K562 (cell line): ENCODE data around the gene SMOC2. TPM values are rescaled to one million over a fixed set of nuclear protein-coding genes. Genes with fewer than 3 reads are reported as not detected.

Experiments
- ATAC-seq: fragments of 200-7000 bp; cut with Tn5 transposase; 3 replicates; pipeline ENCODE4 v1.9.1; 2020; ENCODE audit warnings: moderate library complexity
- BruUV-seq: library from RNA; stranded (reverse); fragments of 400-500 nt; replicated peaks from 2 replicates; lab custom pipeline; 2021; lab: Mats Ljungman, UMichigan
- CTCF ChIA-PET: fragments of 300-600 bp; formaldehyde crosslinking; extraction: SDS; loops from one replicate; lab custom pipeline; 2021; ENCODE audit warnings: low intra/inter-chr PET ratio; lab: Yijun Ruan, JAX
- POLR2A ChIA-PET: fragments of 300-600, 350-650 bp; sonication (Branson Sonifier 250); formaldehyde crosslinking; extraction: SDS; loops from one replicate; lab custom pipeline; 2021; ENCODE audit warnings: antibody characterized with exemption, inconsistent platforms; lab: Yijun Ruan, JAX
- DNase-seq, 4 experiments: peaks; one replicate each; pipeline versions ENCODE4 v3.0.0 to v3.0.0-alpha.2; 2011 to 2018; ENCODE audit warnings: low spot score in 3 of 4, mixed read lengths in 3 of 4; ENCODE audit errors: extremely low read depth in 1 of 4
- FAIRE-seq: peaks from 2 replicates; lab custom pipeline; 2011; peaks lifted over from hg19 to GRCh38; lab: Jason Lieb, UNC
- H2AFZ ChIP-seq: 2 replicates; pipeline ENCODE4 v1.6.0; 2011; ENCODE audit warnings: low read depth, low read length, control low read depth, inconsistent platforms
- H3K27ac ChIP-seq: fragments of 200-600 bp; 3 replicates; pipeline ENCODE4 v1.8.0; 2011; ENCODE audit warnings: low read depth, mild to moderate bottlenecking, control low read depth, inconsistent platforms, low read length, moderate library complexity, mixed read lengths; ENCODE audit errors: extremely low read depth
- H3K27me3 ChIP-seq, 2 experiments: fragments of 300-600 bp in 1 of 2; 2 replicates in 1 of 2; 3 replicates in 1 of 2; pipeline versions ENCODE4 v1.6.0 to v1.8.0; 2011; ENCODE audit warnings: inconsistent platforms in 2 of 2, low read length in 2 of 2, mild to moderate bottlenecking in 1 of 2, mixed read lengths in 1 of 2, moderate library complexity in 1 of 2; ENCODE audit not compliant: control insufficient read depth in 2 of 2, insufficient read depth in 2 of 2
- H3K36me3 ChIP-seq: fragments of 300-600 bp; 3 replicates; pipeline ENCODE4 v1.8.0; 2011; ENCODE audit warnings: mild to moderate bottlenecking, low read length, inconsistent platforms; ENCODE audit not compliant: control insufficient read depth, insufficient read depth
- H3K4me1 ChIP-seq, 2 experiments: fragments of 200-600 bp in 1 of 2; replicated peaks in 1 of 2; 2 replicates in 1 of 2; 3 replicates in 1 of 2; pipeline versions ENCODE4 v1.5.1 to v1.8.0; 2011; ENCODE audit warnings: inconsistent platforms in 2 of 2, low read length in 2 of 2, mild to moderate bottlenecking in 1 of 2, mixed read lengths in 1 of 2, moderate library complexity in 1 of 2; ENCODE audit not compliant: control insufficient read depth in 2 of 2, insufficient read depth in 2 of 2
- H3K4me2 ChIP-seq: 2 replicates; pipeline ENCODE4 v1.6.1; 2011; ENCODE audit warnings: low read length, control low read depth, inconsistent platforms, mixed read lengths; ENCODE audit not compliant: insufficient read depth
- H3K4me3 ChIP-seq: fragments of 200-600 bp; sonication (generic), shearing (Covaris generic); 2 replicates; pipeline ENCODE4 v1.5.1; 2016; ENCODE audit warnings: control low read depth, inconsistent platforms
- H3K79me2 ChIP-seq: fragments of 200-600 bp; 3 replicates; pipeline ENCODE4 v1.8.0; 2011; ENCODE audit warnings: low read length, inconsistent platforms; ENCODE audit not compliant: control insufficient read depth, insufficient read depth
- H3K9ac ChIP-seq, 2 experiments: 2 replicates each; pipeline versions ENCODE4 v1.6.0 to v1.6.1; 2011; ENCODE audit warnings: low read depth in 2 of 2, low read length in 2 of 2, control low read depth in 1 of 2, inconsistent platforms in 1 of 2, mild to moderate bottlenecking in 1 of 2, mixed read lengths in 1 of 2; ENCODE audit not compliant: insufficient read depth in 1 of 2
- H3K9me1 ChIP-seq: one replicate; pipeline ENCODE4 v1.6.0; 2011; ENCODE audit warnings: inconsistent platforms, mild to moderate bottlenecking, low read length, moderate library complexity; ENCODE audit not compliant: control insufficient read depth, insufficient read depth
- H3K9me3 ChIP-seq: replicated peaks from 2 replicates; pipeline ENCODE4 v1.5.1; 2011; ENCODE audit warnings: low read depth, low read length, inconsistent platforms; ENCODE audit not compliant: control insufficient read depth, insufficient read depth
- H4K20me1 ChIP-seq: replicated peaks from 2 replicates; pipeline ENCODE4 v1.6.1; 2011; ENCODE audit warnings: low read length, inconsistent platforms, mixed read lengths; ENCODE audit not compliant: control insufficient read depth, insufficient read depth
- GABPB2 ChIP-seq: fragments of 250-450 bp; sonication (Bioruptor Pico); conservative IDR thresholded peaks from 2 replicates; pipeline ENCODE4 v1.5.1; 2021; ENCODE audit warnings: mild to moderate bottlenecking
- NFIC ChIP-seq: fragments of 450-650 bp; IDR thresholded peaks from 2 replicates; pipeline ENCODE4 v1.6.1; 2017; ENCODE audit warnings: mild to moderate bottlenecking, inconsistent platforms
- PYGO2 ChIP-seq: fragments of 450-650 bp; IDR thresholded peaks from 2 replicates; pipeline ENCODE4 v1.6.1; 2016; ENCODE audit warnings: mild to moderate bottlenecking, missing genetic modification characterization, moderate library complexity, missing compliant biosample characterization
- SMARCA4 ChIP-seq: fragments of 450-650 bp; IDR thresholded peaks from 2 replicates; pipeline ENCODE4 v1.6.1; 2016
- SRSF7 ChIP-seq: fragments of 200-400 bp; formaldehyde crosslinking; optimal IDR thresholded peaks from 2 replicates; pipeline ENCODE3; 2017; ENCODE audit warnings: mild to moderate bottlenecking, low read depth, low read length
- TRIM25 ChIP-seq: fragments of 450-650 bp; IDR thresholded peaks from 2 replicates; pipeline ENCODE4 v1.7.0; 2016; ENCODE audit warnings: borderline replicate concordance
- U2AF2 ChIP-seq: fragments of 200-400 bp; formaldehyde crosslinking; optimal IDR thresholded peaks from 2 replicates; pipeline ENCODE3; 2017; ENCODE audit warnings: low read depth, mild to moderate bottlenecking, low read length
- ZNF24 ChIP-seq: fragments of 450-650 bp; IDR thresholded peaks from 2 replicates; pipeline ENCODE4 v1.6.1; 2016
- ZNF282 ChIP-seq: sonication (generic); formaldehyde crosslinking; IDR thresholded peaks from 2 replicates; pipeline ENCODE4 v1.8.1; 2023; ENCODE audit warnings: missing genetic modification reagents
- WGBS: fragments of 100-300 bp; shearing (Covaris generic); methylation state at CpG from one replicate; pipeline ENCODE4 v1.1.6; 2016; ENCODE audit warnings: low coverage, mixed read lengths; ENCODE audit not compliant: insufficient coverage; ENCODE audit errors: missing lambda C conversion rate; 5-methylcytosine and 5-hydroxymethylcytosine counted together
- in situ Hi-C: fragments of 300-500 bp; cut with MboI; formaldehyde crosslinking; loops from 4 replicates; pipeline ENCODE4 v1.15.0; 2018; ENCODE audit warnings: inconsistent platforms, mixed read lengths
- intact Hi-C: fragments of 100-400 bp; cut with micrococcal nuclease; formaldehyde crosslinking; loops from 2 replicates; pipeline ENCODE4 v1.14.2; 2022
- polyA plus RNA-seq, 8 experiments: library from polyadenylated mRNA; depleted of rRNA in 4 of 8; stranded (reverse) in 5 of 8; unstranded in 3 of 8; fragments of >200 nt; fragmentation: Nextera tagmentation in 2 of 8; fragmentation: Illumina TruSeq in 1 of 8; extraction: Ambion mirVana in 2 of 8; extraction: Trizol in 1 of 8; gene quantifications; 2 replicates each; pipeline versions ENCODE4 v1.2.1 to v1.2.3, GENCODE V29; 2011 to 2014; ENCODE audit warnings: inconsistent platforms in 1 of 8, missing spikeins in 1 of 8
- total RNA-seq, 7 experiments: library from RNA; depleted of rRNA in 6 of 7; stranded (reverse); fragments of >200 nt in 6 of 7; fragmentation: Illumina TruSeq in 2 of 7; extraction: Trizol in 2 of 7; gene quantifications; 2 replicates each; pipeline versions ENCODE4 v1.2.1 to v1.2.3, GENCODE V29; 2011 to 2021; ENCODE audit warnings: low replicate concordance in 1 of 7

The SMOC2 gene
- total and polyA plus RNA-seq, 9 of the 15 experiments (the other 6 are each of a cell fraction or from before 2014, with no cell fraction given), result 0.45 to 2.3 (median 1.1) TPM

GRCh38 chr6:168708984-168709383 lies 268.0 kb downstream of the SMOC2 start:
- POLR2A ChIA-PET, result no interaction called here
- TF ChIP-seq SMARCA4, result no peak
- H3K27ac ChIP-seq, result no peak overlapping the region
- peaks cover 29 to 47% of the 10 kb centered on the region in 2 experiments; a peak in 4 of 5 replicates for H3K27me3 ChIP-seq
- H3K9ac ChIP-seq, result no peak overlapping the region
- in situ Hi-C loops (no loop called here), intact Hi-C loops (no loop called here)
- H3K9me3 ChIP-seq, result no peaks in the 10 kb centered on the region
- CTCF ChIA-PET, result no interaction called here
- H3K4me2 ChIP-seq, result no peak overlapping the region
- no peak for ATAC-seq
- WGBS, result 0% methylated on average over 2 of the region's 2 CpGs
- H3K79me2 ChIP-seq, result no peaks in the 10 kb centered on the region
- BruUV-seq, result no TSS peak
- H3K4me3 ChIP-seq, result no peak overlapping the region
- peaks cover 11% of the 10 kb centered on the region; the same call in 1 of the 2 replicates for H4K20me1 ChIP-seq
- H3K36me3 ChIP-seq, result no peaks in the 10 kb centered on the region
- no peak for DNase-seq
- no peak for FAIRE-seq
- H2AFZ ChIP-seq, result no peak overlapping the region
- no peaks in the 10 kb centered on the region for H3K4me1 ChIP-seq
- no peaks in the 10 kb centered on the region for H3K9me1 ChIP-seq

GRCh38 chr6:168709390-168709789 lies 268.4 kb downstream of the SMOC2 start:
- peaks cover 26 to 43% of the 10 kb centered on the region in 2 experiments; a peak in 4 of 5 replicates for H3K27me3 ChIP-seq
- intact Hi-C loops, result no loop called here
- in situ Hi-C loops, result no loop called here
- H3K79me2 ChIP-seq, result no peaks in the 10 kb centered on the region
- H3K9ac ChIP-seq, result no peak overlapping the region
- ChIA-PET POLR2A (no interaction called here), CTCF (no interaction called here)
- WGBS, result 0% methylated on average over 8 of the region's 9 CpGs
- H3K27ac ChIP-seq, result no peak overlapping the region
- no peaks in the 10 kb centered on the region for H3K36me3 ChIP-seq
- H2AFZ ChIP-seq, result no peak overlapping the region
- TF ChIP-seq TRIM25, result no peak
- TF ChIP-seq ZNF282 (CRISPR knock-in tag), result no peak
- no peak for TF ChIP-seq PYGO2 (tag)
- no peak for TF ChIP-seq GABPB2
- TF ChIP-seq NFIC, result peak; percentile 58; the same call in 1 of the 2 replicates
- no peak for TF ChIP-seq U2AF2
- no peak for TF ChIP-seq SRSF7
- no peak for TF ChIP-seq ZNF24
- TF ChIP-seq, all 486 proteins: peak for 1
- H3K9me1 ChIP-seq, result no peaks in the 10 kb centered on the region
- no peak for FAIRE-seq
- no TSS peak for BruUV-seq
- no peak overlapping the region for H3K4me3 ChIP-seq
- H3K4me2 ChIP-seq, result no peak overlapping the region
- peaks cover 11% of the 10 kb centered on the region; the same call in 1 of the 2 replicates for H4K20me1 ChIP-seq
- H3K9me3 ChIP-seq, result no peaks in the 10 kb centered on the region
- no peak for ATAC-seq
- no peaks in the 10 kb centered on the region for H3K4me1 ChIP-seq
- no peak for DNase-seq
